HepG2 (cell line): ENCODE measurements around the gene ZNF700. TPM values are rescaled to one million over a fixed set of nuclear protein-coding genes. Genes with fewer than 3 reads are reported as not detected.
A peak's percentile ranks its signal among the peaks of the same experiment; 100 is the strongest.

Experiments
- AGO2 ChIP-seq: fragments of 200-400 bp; formaldehyde crosslinking; optimal IDR thresholded peaks from 2 replicates; pipeline ENCODE3; 2017; ENCODE audit warnings: mild to moderate bottlenecking, low read depth, low read length, moderate library complexity
- ATF7 ChIP-seq, 2 experiments: fragments of 450-650 bp in 1 of 2; sonication (generic) in 1 of 2; formaldehyde crosslinking in 1 of 2; IDR thresholded peaks; 2 replicates each; pipeline versions ENCODE4 v1.4.0 to v1.6.1; 2016 to 2020; ENCODE audit warnings: antibody characterized with exemption in 1 of 2, mild to moderate bottlenecking in 1 of 2, missing genetic modification reagents in 1 of 2
- GPBP1L1 ChIP-seq: sonication (generic); formaldehyde crosslinking; IDR thresholded peaks from 2 replicates; pipeline ENCODE4 v1.5.0; 2020; ENCODE audit warnings: mild to moderate bottlenecking, missing genetic modification reagents
- HOXA3 ChIP-seq: sonication (generic); formaldehyde crosslinking; IDR thresholded peaks from 2 replicates; pipeline ENCODE4 v1.5.0; 2020; ENCODE audit warnings: missing genetic modification reagents
- JUND ChIP-seq: sonication (generic); formaldehyde crosslinking; IDR thresholded peaks from 2 replicates; pipeline ENCODE4 v1.8.0; 2022; ENCODE audit warnings: mild to moderate bottlenecking, missing genetic modification reagents
- MYC ChIP-seq: sonication (generic); formaldehyde crosslinking; IDR thresholded peaks from 2 replicates; pipeline ENCODE4 v1.9.0; 2021; ENCODE audit warnings: missing genetic modification reagents, borderline replicate concordance
- NFYC ChIP-seq: IDR thresholded peaks from 2 replicates; pipeline ENCODE4 v1.6.1; 2016; ENCODE audit warnings: missing genetic modification reagents, missing compliant biosample characterization
- NPAS2 ChIP-seq: sonication (generic); formaldehyde crosslinking; IDR thresholded peaks from 2 replicates; pipeline ENCODE4 v1.8.0; 2022; ENCODE audit warnings: mild to moderate bottlenecking, missing genetic modification reagents, borderline replicate concordance
- SP1 ChIP-seq, 2 experiments: fragments of 450-650 bp in 1 of 2; sonication (generic) in 1 of 2; formaldehyde crosslinking in 1 of 2; IDR thresholded peaks; 2 replicates each; pipeline versions ENCODE4 v1.4.0 to v1.6.1; 2016 to 2020; ENCODE audit warnings: missing genetic modification reagents in 1 of 2
- ZBTB42 ChIP-seq: sonication (generic); formaldehyde crosslinking; IDR thresholded peaks from 2 replicates; pipeline ENCODE4 v1.5.0; 2020; ENCODE audit warnings: mild to moderate bottlenecking, missing genetic modification reagents
- ZFP82 ChIP-seq: sonication (generic); formaldehyde crosslinking; IDR thresholded peaks from 2 replicates; pipeline ENCODE4 v1.5.1; 2020; ENCODE audit warnings: mild to moderate bottlenecking, missing genetic modification reagents, borderline replicate concordance
- ZNF296 ChIP-seq: sonication (generic); formaldehyde crosslinking; conservative IDR thresholded peaks from 2 replicates; pipeline ENCODE4 v1.5.0; 2020; ENCODE audit warnings: mild to moderate bottlenecking, missing genetic modification reagents
- ZNF367 ChIP-seq: sonication (generic); formaldehyde crosslinking; IDR thresholded peaks from 2 replicates; pipeline ENCODE4 v1.4.0; 2020; ENCODE audit warnings: missing genetic modification reagents, borderline replicate concordance
- ZNF547 ChIP-seq: sonication (generic); formaldehyde crosslinking; IDR thresholded peaks from 2 replicates; pipeline ENCODE4 v1.5.1; 2020; ENCODE audit warnings: mild to moderate bottlenecking, missing genetic modification reagents
- ZNF564 ChIP-seq: sonication (generic); formaldehyde crosslinking; IDR thresholded peaks from 2 replicates; pipeline ENCODE4 v1.8.1; 2023; ENCODE audit warnings: mild to moderate bottlenecking, missing genetic modification reagents
- polyA plus RNA-seq, 8 experiments: library from polyadenylated mRNA; depleted of rRNA in 3 of 8; stranded (reverse) in 7 of 8; unstranded in 1 of 8; fragments of >200 nt; fragmentation: Illumina TruSeq in 4 of 8; extraction: Trizol in 4 of 8; gene quantifications; 2 replicates each; pipeline versions ENCODE4 v1.2.1 to v1.2.3, GENCODE V29; 2011 to 2016; ENCODE audit warnings: low read depth in 4 of 8, missing spikeins in 1 of 8, mixed read lengths in 1 of 8; ENCODE audit not compliant: insufficient read depth in 1 of 8
- total RNA-seq, 5 experiments: library from RNA; depleted of rRNA; stranded (reverse); fragments of >200 nt; fragmentation: Illumina TruSeq; extraction: Trizol; gene quantifications; 2 replicates each; pipeline ENCODE4 v1.2.3, GENCODE V29; 2016; ENCODE audit warnings: low read depth in 1 of 5
- TF ChIP-seq, protein P1 (sequence below): sonication (generic); formaldehyde crosslinking; IDR thresholded peaks from 2 replicates; pipeline ENCODE4 v1.5.1; 2020; ENCODE audit warnings: mild to moderate bottlenecking, moderate library complexity, missing genetic modification reagents
- TF ChIP-seq, protein P2 (sequence below): sonication (generic); formaldehyde crosslinking; IDR thresholded peaks from 2 replicates; pipeline ENCODE4 v1.8.1; 2023; ENCODE audit warnings: mild to moderate bottlenecking, moderate library complexity, missing genetic modification reagents
- TF ChIP-seq, protein P3 (sequence below), 2 experiments: fragments of 450-650 bp in 1 of 2; sonication (generic) in 1 of 2; formaldehyde crosslinking; IDR thresholded peaks; 2 replicates each; pipeline versions ENCODE4 v1.5.0 to v1.8.0; 2020 to 2022; ENCODE audit warnings: mild to moderate bottlenecking in 1 of 2, missing genetic modification reagents in 1 of 2
- TF ChIP-seq, protein P4 (sequence below): IDR thresholded peaks from 2 replicates; pipeline ENCODE4 v1.6.1; 2016; ENCODE audit warnings: mild to moderate bottlenecking
- TF ChIP-seq, protein P5 (sequence below): sonication (generic); formaldehyde crosslinking; IDR thresholded peaks from 2 replicates; pipeline ENCODE4 v1.4.0; 2020; ENCODE audit warnings: missing genetic modification reagents, borderline replicate concordance

Gene ZNF700
- total and polyA plus RNA-seq, 2 of the 13 experiments (the other 11 are each of a cell fraction or from before 2014, with no cell fraction given), result 6.0 to 12.8 TPM

DNA sequence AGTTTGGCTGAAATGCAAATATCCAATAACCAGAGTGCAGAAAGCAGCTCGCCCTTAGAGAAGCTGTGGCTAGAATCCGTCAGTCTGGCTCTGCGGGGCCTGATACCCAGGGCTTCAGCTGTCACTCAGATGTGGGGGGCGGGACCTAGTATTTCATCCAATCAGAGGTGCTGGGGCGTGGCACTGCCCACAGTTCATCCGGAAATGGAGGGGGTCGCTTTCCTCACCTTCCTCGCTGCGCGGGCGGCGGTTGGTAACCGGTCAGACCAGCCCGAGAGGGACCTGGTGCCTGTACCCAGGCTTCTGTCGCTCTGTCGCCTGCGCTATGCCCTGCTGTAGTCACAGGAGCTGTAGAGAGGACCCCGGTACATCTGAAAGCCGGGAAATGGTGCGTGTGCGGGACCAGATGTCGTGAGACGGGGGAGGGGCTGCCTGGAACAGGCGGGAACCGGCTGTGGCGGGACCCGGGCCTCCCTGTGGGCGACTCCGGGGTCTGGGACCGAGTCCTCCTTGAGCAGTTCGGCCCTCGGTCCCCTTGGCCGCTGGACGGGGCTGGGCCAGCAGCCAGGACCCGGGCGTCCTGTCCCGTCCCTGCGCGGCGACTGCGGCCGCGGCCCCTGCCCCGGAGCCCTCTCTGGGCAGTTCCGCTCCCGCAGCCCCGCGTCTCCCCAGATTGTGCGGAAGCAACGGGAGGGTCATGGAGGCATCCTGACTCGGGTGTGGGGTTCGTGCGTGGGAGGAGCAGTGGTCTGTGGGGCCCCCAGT lies at the start of gene ZNF700 (continued):
- TF ChIP-seq JUND (CRISPR knock-in tag) (no peak), ATF7 (IDR thresholded peaks at IDR 0.05) (no peak), ATF7 (CRISPR knock-in tag; IDR thresholded peaks at IDR 0.05) (peak; percentile 8; the same call in 1 of the 2 replicates), ZNF296 (CRISPR knock-in tag) (no peak; the same call in 1 of the 2 replicates), NPAS2 (CRISPR knock-in tag) (no peak), ZNF547 (peak; percentile 74; the same call in 1 of the 2 replicates), ZNF564 (CRISPR knock-in tag) (peak; percentile 69; the same call in 1 of the 2 replicates), ZBTB42 (CRISPR knock-in tag) (peak; percentile 88; the same call in 1 of the 2 replicates), MYC (CRISPR knock-in tag) (peak; percentile 74; the same call in 1 of the 2 replicates), HOXA3 (no peak; the same call in none of the 2 replicates), NFYC (peak; percentile 86), SP1 (IDR thresholded peaks at IDR 0.05) (no peak), SP1 (CRISPR knock-in tag; IDR thresholded peaks at IDR 0.05) (peak; percentile 73), GPBP1L1 (CRISPR knock-in tag) (no peak), ZNF367 (no peak), ZFP82 (CRISPR knock-in tag) (no peak), AGO2 (peak; percentile 95)
- TF ChIP-seq, protein P1, sequence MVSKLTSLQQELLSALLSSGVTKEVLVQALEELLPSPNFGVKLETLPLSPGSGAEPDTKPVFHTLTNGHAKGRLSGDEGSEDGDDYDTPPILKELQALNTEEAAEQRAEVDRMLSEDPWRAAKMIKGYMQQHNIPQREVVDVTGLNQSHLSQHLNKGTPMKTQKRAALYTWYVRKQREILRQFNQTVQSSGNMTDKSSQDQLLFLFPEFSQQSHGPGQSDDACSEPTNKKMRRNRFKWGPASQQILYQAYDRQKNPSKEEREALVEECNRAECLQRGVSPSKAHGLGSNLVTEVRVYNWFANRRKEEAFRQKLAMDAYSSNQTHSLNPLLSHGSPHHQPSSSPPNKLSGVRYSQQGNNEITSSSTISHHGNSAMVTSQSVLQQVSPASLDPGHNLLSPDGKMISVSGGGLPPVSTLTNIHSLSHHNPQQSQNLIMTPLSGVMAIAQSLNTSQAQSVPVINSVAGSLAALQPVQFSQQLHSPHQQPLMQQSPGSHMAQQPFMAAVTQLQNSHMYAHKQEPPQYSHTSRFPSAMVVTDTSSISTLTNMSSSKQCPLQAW (CRISPR knock-in tag), result peak; percentile 77
- TF ChIP-seq, protein P2, sequence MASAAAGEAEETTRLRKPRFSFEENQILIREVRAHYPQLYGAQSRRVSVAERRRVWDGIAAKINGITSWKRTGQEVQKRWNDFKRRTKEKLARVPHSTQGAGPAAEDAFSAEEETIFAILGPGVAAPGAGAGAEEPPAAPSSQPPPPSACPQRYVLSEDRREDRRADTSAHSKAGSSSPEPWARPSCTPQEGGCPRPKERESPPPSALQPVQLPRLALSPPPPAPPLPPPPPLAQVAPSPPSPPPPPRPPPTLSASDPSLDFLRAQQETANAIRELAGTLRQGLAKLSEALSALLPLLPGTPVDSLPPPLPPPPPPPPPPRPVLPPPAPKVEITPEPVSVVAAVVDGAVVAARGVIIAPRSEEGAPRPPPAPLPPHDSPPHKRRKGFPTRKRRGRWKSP (CRISPR knock-in tag), result peak; percentile 79
- TF ChIP-seq, protein P3, sequence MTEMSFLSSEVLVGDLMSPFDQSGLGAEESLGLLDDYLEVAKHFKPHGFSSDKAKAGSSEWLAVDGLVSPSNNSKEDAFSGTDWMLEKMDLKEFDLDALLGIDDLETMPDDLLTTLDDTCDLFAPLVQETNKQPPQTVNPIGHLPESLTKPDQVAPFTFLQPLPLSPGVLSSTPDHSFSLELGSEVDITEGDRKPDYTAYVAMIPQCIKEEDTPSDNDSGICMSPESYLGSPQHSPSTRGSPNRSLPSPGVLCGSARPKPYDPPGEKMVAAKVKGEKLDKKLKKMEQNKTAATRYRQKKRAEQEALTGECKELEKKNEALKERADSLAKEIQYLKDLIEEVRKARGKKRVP (CRISPR knock-in tag; IDR thresholded peaks at IDR 0.05), result peak in 1 of 2 experiments; percentile 19; a peak in 1 of 4 replicates
- TF ChIP-seq, protein P4, sequence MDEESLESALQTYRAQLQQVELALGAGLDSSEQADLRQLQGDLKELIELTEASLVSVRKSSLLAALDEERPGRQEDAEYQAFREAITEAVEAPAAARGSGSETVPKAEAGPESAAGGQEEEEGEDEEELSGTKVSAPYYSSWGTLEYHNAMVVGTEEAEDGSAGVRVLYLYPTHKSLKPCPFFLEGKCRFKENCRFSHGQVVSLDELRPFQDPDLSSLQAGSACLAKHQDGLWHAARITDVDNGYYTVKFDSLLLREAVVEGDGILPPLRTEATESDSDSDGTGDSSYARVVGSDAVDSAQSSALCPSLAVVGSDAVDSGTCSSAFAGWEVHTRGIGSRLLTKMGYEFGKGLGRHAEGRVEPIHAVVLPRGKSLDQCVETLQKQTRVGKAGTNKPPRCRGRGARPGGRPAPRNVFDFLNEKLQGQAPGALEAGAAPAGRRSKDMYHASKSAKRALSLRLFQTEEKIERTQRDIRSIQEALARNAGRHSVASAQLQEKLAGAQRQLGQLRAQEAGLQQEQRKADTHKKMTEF (CRISPR knock-in tag), result peak; percentile 80; the same call in 1 of the 2 replicates
- TF ChIP-seq, protein P5, sequence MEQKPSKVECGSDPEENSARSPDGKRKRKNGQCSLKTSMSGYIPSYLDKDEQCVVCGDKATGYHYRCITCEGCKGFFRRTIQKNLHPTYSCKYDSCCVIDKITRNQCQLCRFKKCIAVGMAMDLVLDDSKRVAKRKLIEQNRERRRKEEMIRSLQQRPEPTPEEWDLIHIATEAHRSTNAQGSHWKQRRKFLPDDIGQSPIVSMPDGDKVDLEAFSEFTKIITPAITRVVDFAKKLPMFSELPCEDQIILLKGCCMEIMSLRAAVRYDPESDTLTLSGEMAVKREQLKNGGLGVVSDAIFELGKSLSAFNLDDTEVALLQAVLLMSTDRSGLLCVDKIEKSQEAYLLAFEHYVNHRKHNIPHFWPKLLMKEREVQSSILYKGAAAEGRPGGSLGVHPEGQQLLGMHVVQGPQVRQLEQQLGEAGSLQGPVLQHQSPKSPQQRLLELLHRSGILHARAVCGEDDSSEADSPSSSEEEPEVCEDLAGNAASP (CRISPR knock-in tag), result no peak; the same call in 1 of the 2 replicates
